ENCODE data around the gene MAP2K5.

DNA sequence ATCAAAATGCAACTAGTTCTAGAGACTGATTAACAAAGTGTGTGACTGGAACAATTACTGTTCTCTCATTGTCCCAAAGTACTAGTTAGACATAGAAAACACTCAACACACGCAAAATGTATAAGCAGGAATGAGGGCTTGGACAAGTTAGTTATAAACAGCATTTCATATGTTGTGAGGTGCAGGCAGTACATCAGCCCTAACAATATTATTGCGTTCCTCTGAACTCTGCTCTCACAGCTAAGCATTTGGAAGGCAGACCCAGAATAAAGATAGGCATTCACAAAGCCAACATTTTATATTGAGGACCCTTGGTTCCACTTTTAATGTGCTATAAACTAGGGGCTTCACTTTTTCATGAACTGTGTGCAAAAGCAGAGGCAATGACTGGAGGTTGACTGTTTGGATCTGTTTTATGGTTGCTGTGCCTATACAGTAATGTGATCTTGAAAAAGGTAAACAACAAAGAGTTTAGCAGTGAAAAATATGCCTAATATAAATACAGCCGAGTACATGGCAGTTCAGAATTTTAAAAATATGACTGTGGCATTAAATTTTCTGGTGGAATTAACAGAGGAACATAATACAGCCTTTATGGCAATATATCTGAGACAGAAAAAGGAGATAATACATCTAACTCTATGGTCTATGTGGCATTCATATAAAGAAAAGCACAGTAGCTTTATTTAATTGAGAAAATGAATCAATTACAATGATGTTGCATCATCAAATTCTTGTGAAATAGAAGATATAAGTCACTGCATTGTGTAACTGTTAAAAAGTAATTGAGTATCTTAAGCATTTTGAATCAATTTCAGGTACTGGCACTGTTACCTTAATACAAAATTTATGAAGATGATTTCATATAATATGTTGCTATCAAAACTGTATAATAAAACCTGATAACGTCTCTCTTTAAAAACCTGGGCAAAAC is 202.8 kb downstream of the MAP2K5 start:
- no peak for TF ChIP-seq TAF1 (IDR thresholded peaks at IDR 0.05; ENCODE audit: low read depth)
- no peak for TF ChIP-seq NFIC (IDR thresholded peaks at IDR 0.05)
- TF ChIP-seq EP300 (IDR thresholded peaks at IDR 0.05; ENCODE audit: borderline replicate concordance): no peak
- TF ChIP-seq, protein P1, sequence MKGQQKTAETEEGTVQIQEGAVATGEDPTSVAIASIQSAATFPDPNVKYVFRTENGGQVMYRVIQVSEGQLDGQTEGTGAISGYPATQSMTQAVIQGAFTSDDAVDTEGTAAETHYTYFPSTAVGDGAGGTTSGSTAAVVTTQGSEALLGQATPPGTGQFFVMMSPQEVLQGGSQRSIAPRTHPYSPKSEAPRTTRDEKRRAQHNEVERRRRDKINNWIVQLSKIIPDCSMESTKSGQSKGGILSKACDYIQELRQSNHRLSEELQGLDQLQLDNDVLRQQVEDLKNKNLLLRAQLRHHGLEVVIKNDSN (IDR thresholded peaks at IDR 0.05): no peak
